NCI-H1105 (cell line): Measurements from ENCODE around the gene ZMYND19.
"Not testable (repeated sequence)": the region's sequence is repeated elsewhere in the genome, so short reads cannot be mapped to it uniquely, and the experiment has no call there.

Source experiments
- DNase-seq: peaks from one replicate; lab custom pipeline; 2025; lab: John Stamatoyannopoulos, UW

The ZMYND19 gene

GRCh38 chr9:137556069-137556838 lies 34.1 kb downstream of the ZMYND19 start:
- no peak for DNase-seq

GRCh38 chr9:137555179-137555578 lies 35.1 kb downstream of the ZMYND19 start:
- DNase-seq, result no peak

GRCh38 chr9:137554349-137554748 lies 36.0 kb downstream of the ZMYND19 start:
- DNase-seq, result no peak

- DNase-seq, result not testable (repeated sequence)
Measured at GRCh38 chr9:137553654-137554053, 36.7 kb downstream of the ZMYND19 start.

- no peak for DNase-seq
Measured at GRCh38 chr9:137552022-137552768, 38.1 kb downstream of the ZMYND19 start.

- DNase-seq, result peak; percentile 88
Measured at GRCh38 chr9:137551264-137552021, 38.9 kb downstream of the ZMYND19 start, which contains the start of gene MRPL41. TSS of gene MRPL41 (plus strand) at chr9:137551879. CDS start at chr9:137552082, 203 bp downstream.

- DNase-seq, result not testable (repeated sequence)
Measured at GRCh38 chr9:137550958-137551263, 39.4 kb downstream of the ZMYND19 start.

- peak; percentile 75 for DNase-seq
Measured at GRCh38 chr9:137550231-137550621, 40.1 kb downstream of the ZMYND19 start, which contains the start of gene PNPLA7. TSS of gene PNPLA7 (minus strand) at chr9:137550402. CDS start at chr9:137550197, 205 bp downstream.

GRCh38 chr9:137547687-137548543 lies 42.4 kb downstream of the ZMYND19 start:
- no peak for DNase-seq

GRCh38 chr9:137545123-137545522 lies 45.2 kb downstream of the ZMYND19 start:
- DNase-seq, result no peak

GRCh38 chr9:137544176-137544760 lies 46.0 kb downstream of the ZMYND19 start:
- no peak for DNase-seq

- no peak for DNase-seq
Measured at GRCh38 chr9:137543237-137543963, 46.9 kb downstream of the ZMYND19 start.

- DNase-seq, result no peak
Measured at GRCh38 chr9:137542486-137542885, 47.8 kb downstream of the ZMYND19 start.

- DNase-seq, result no peak
Measured at GRCh38 chr9:137540536-137540935, 49.8 kb downstream of the ZMYND19 start.

- DNase-seq, result no peak
Measured at GRCh38 chr9:137538058-137538457, 52.3 kb downstream of the ZMYND19 start.

GRCh38 chr9:137536594-137537131 lies 53.6 kb downstream of the ZMYND19 start:
- DNase-seq, result not testable (repeated sequence)

GRCh38 chr9:137535120-137535428 lies 55.2 kb downstream of the ZMYND19 start:
- DNase-seq, result no peak

- no peak for DNase-seq
Measured at GRCh38 chr9:137534256-137535119, 55.8 kb downstream of the ZMYND19 start.

- not testable (repeated sequence) for DNase-seq
Measured at GRCh38 chr9:137532891-137533468, 57.3 kb downstream of the ZMYND19 start.
